Calu3 (cell line): ENCODE measurements around the gene DPM2. TPM values are rescaled to one million over a fixed set of nuclear protein-coding genes. Genes with fewer than 3 reads are reported as not detected.

ENCODE experiments used
- BruUV-seq: library from RNA; stranded (reverse); fragments of 400-500 nt; replicated peaks from 2 replicates; lab custom pipeline; 2021; lab: Mats Ljungman, UMichigan
- CTCF ChIA-PET: fragments of 300-600 bp; sonication (Branson Sonifier 250); formaldehyde crosslinking; loops from one replicate; lab custom pipeline; 2022; ENCODE audit warnings: antibody characterized with exemption; lab: Charles Lee
- DNase-seq: peaks from one replicate; pipeline ENCODE4 v3.0.0; 2022
- H3K27ac Mint-ChIP-seq: one replicate; pipeline ENCODE4 v1.8.0; 2022; ENCODE audit warnings: mixed read lengths; ENCODE audit not compliant: unreplicated experiment
- H3K27me3 Mint-ChIP-seq: one replicate; pipeline ENCODE4 v1.8.0; 2022; ENCODE audit warnings: mixed read lengths; ENCODE audit not compliant: unreplicated experiment
- H3K36me3 Mint-ChIP-seq: one replicate; pipeline ENCODE4 v1.8.0; 2022; ENCODE audit warnings: mild to moderate bottlenecking, moderate library complexity, mixed read lengths; ENCODE audit not compliant: insufficient read depth, unreplicated experiment
- H3K4me1 Mint-ChIP-seq: one replicate; pipeline ENCODE4 v1.8.0; 2022; ENCODE audit warnings: mild to moderate bottlenecking, low read depth, mixed read lengths; ENCODE audit not compliant: unreplicated experiment
- H3K4me3 Mint-ChIP-seq: one replicate; pipeline ENCODE4 v1.8.0; 2022; ENCODE audit warnings: mild to moderate bottlenecking, low read depth, moderate library complexity, mixed read lengths; ENCODE audit not compliant: unreplicated experiment
- H3K9me3 Mint-ChIP-seq: one replicate; pipeline ENCODE4 v1.8.0; 2022; ENCODE audit warnings: low read depth, mixed read lengths; ENCODE audit not compliant: unreplicated experiment
- CTCF ChIP-seq: fragments of 200-600 bp; IDR thresholded peaks from one replicate; pipeline ENCODE4 v1.8.0; 2022; ENCODE audit warnings: antibody characterized with exemption; ENCODE audit not compliant: unreplicated experiment
- intact Hi-C: fragments of 100-400 bp; cut with micrococcal nuclease; formaldehyde crosslinking; loops from one replicate; pipeline ENCODE4 v1.10.0; 2022; ENCODE audit not compliant: unreplicated experiment
- total RNA-seq: library from RNA; stranded (reverse); gene quantifications from 2 replicates; pipeline ENCODE4 v1.2.3, GENCODE V29; 2022

DPM2 gene
- total RNA-seq, 1 experiment from 2014 or later, result 31.5 TPM

- Mint-ChIP-seq H3K27me3 (peaks cover 12% of the 10 kb centered on the region), H3K4me1 (peaks cover 17% of the 10 kb centered on the region), H3K27ac (peak within 1 kb of the TSS; percentile 63), H3K4me3 (peak within 1 kb of the TSS; percentile 70), H3K36me3 (peaks cover 40% of the 10 kb centered on the region), H3K9me3 (no peaks in the 10 kb centered on the region)
- BruUV-seq, result no TSS peak
- TF ChIP-seq CTCF, result no peak
- intact Hi-C loops, result no loop called here
- peak; percentile 87 for DNase-seq
- CTCF ChIA-PET, result interaction anchor here (0.9 to 1.1 kb wide), 2 partner anchors 9 to 22 kb away, joined by 3 read pairs; no protein-coding TSS in a partner anchor
These were observed 7.2 kb downstream of the DPM2 start, which contains the start of gene PIP5KL1 for GRCh38 chr9:127930231-127931091. PIP5KL1 (minus strand) TSS chr9:127930777; CDS start chr9:127930752, 25 bp downstream.

- no peak overlapping the region for H3K4me3 Mint-ChIP-seq
- intact Hi-C loops, result no loop called here
- CTCF ChIA-PET, result interaction anchor here (1.1 kb wide), 1 partner anchor 22 kb away, joined by 3 read pairs; no protein-coding TSS in a partner anchor
- no peak for TF ChIP-seq CTCF
- H3K4me1 Mint-ChIP-seq, result peaks cover 10% of the 10 kb centered on the region
- H3K9me3 Mint-ChIP-seq, result no peaks in the 10 kb centered on the region
- H3K36me3 Mint-ChIP-seq, result peaks cover 37% of the 10 kb centered on the region
- no peak for DNase-seq
- peaks cover 20% of the 10 kb centered on the region for H3K27me3 Mint-ChIP-seq
- no TSS peak for BruUV-seq
- no peak overlapping the region for H3K27ac Mint-ChIP-seq
These were observed 8.1 kb downstream of the DPM2 start for GRCh38 chr9:127929625-127929979.

DNA sequence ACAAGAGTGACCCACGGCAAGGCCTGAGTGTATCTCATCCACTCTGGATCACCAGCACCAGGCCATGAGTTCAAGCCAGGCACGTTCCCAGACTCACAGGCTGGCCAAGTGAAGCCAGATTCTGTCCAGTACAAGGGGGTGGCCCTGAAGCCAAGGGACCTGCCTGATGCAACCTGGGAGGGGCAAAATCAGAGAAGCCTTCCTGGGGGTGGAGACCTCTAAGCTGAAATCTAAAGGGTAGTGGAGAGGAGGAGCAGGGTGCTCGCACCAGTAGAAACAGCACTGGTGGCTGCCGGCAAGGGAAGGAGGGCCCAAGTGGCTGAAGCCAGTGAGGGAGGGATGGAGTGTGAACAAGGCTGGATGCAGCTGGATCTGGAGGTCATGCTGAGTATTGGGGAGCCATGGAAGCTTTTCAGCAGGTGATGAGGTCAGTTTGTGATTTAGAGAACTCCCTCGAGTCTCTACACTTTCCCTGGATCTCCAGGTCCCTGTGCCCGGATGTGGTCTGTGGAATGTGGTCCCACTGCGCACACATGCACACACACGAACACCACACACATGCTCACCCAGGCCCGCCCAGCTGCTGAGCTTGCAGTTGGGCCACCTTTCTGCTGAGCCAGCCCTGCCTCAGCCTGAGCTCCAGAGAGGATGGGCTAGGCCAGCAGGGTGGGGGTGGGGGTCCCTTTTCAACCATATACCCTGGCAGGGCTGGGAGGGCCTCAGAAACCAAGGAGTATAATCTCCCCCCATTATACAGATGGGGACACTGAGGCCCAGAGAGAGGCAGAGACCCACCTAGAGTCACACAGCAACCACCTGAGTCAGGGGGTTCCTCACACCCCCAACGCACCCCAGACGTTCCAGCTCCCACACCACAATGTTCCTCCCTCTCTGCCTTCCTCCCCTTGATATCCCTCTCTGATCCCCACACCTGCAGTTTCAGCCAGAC is 8.7 kb downstream of the DPM2 start:
- H3K36me3 Mint-ChIP-seq, result peaks cover 33% of the 10 kb centered on the region
- no peak for TF ChIP-seq CTCF
- no peak for DNase-seq
- H3K4me1 Mint-ChIP-seq, result peaks cover 10% of the 10 kb centered on the region
- CTCF ChIA-PET, result no interaction called here
- intact Hi-C loops, result no loop called here
- H3K27me3 Mint-ChIP-seq, result peaks cover 25% of the 10 kb centered on the region
- no peak overlapping the region for H3K4me3 Mint-ChIP-seq
- no peak overlapping the region for H3K27ac Mint-ChIP-seq
- H3K9me3 Mint-ChIP-seq, result no peaks in the 10 kb centered on the region
- no TSS peak for BruUV-seq

DNA sequence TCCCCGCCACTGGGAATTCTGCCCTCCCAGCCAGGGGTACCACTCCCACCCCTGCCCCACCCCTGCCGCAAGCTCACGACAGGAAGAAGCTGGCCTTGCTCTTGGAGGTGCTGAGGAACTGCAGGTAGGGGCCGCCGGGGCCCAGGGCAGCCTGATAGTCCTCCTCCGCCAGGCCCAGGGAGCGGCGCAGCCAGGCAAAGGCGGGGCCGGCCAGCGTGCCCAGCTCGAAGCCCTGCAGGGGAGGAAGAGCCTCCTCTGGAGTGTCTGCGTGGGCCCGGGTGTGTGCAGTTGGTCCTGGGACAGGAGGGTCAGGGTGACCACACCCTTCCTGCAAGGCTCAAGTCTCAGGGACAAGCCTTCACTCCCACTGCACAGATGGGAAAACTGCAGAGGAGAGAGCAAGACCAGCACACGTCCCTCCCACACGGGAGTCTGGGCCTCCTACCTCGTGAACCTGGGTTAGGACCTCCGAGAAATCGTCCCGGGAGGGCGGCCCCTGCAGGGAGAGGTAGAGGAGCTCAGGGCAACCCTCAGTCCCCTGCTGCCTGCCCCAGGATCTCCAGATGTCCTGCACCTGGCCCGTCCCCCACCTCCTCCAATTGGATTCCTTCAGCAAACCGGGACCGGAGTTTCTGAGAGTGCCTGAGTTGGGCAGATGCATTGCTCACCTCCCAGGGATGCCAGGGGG is 9.5 kb downstream of the DPM2 start:
- TF ChIP-seq CTCF, result no peak
- CTCF ChIA-PET, result no interaction called here
- H3K4me3 Mint-ChIP-seq, result peak overlapping the region; percentile 37
- no TSS peak for BruUV-seq
- H3K27me3 Mint-ChIP-seq, result peaks cover 25% of the 10 kb centered on the region
- no peak for DNase-seq
- H3K36me3 Mint-ChIP-seq, result peaks cover 28% of the 10 kb centered on the region
- intact Hi-C loops, result no loop called here
- no peak overlapping the region for H3K27ac Mint-ChIP-seq
- peaks cover 10% of the 10 kb centered on the region for H3K4me1 Mint-ChIP-seq
- no peaks in the 10 kb centered on the region for H3K9me3 Mint-ChIP-seq
